Stimulated activated naive CD4-positive, alpha-beta T cell treated with Interleukin-2 at 50 U/mL for 16 hours (primary cell): Measurements from ENCODE around the gene RPAP2.
"Not testable (repeated sequence)": the region's sequence is repeated elsewhere in the genome, so short reads cannot be mapped to it uniquely, and the experiment has no call there.

Experiments used
- DNase-seq: peaks from one replicate; lab custom pipeline; 2025; lab: John Stamatoyannopoulos, UW

RPAP2 gene

GRCh38 chr1:92323473-92324453, 24.9 kb downstream of the RPAP2 start:
- DNase-seq = no peak

GRCh38 chr1:92324784-92325183, 25.9 kb downstream of the RPAP2 start:
- DNase-seq = no peak

DNA sequence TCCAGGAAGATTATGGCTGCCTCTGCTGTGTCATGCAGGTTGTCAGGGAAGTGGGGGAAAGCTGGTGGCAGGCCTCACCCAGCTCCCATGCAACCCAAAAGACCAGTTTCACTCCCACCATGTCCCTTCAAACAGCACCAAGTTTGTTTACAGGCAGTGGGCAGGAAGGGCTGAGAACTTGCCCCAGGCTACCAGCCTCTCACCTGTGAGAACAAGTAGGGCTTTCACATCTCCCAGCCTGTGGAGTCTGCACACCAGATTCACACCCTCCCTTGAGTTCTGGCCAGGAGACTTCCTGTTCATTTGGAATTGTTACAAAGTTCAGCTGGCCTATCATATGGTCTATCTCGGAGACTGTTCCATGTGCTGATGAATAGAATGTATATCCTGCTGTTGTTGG, 27.8 kb downstream of the RPAP2 start:
- DNase-seq = no peak

- no peak for DNase-seq
These were observed 28.9 kb downstream of the RPAP2 start for GRCh38 chr1:92327794-92328193.

DNA sequence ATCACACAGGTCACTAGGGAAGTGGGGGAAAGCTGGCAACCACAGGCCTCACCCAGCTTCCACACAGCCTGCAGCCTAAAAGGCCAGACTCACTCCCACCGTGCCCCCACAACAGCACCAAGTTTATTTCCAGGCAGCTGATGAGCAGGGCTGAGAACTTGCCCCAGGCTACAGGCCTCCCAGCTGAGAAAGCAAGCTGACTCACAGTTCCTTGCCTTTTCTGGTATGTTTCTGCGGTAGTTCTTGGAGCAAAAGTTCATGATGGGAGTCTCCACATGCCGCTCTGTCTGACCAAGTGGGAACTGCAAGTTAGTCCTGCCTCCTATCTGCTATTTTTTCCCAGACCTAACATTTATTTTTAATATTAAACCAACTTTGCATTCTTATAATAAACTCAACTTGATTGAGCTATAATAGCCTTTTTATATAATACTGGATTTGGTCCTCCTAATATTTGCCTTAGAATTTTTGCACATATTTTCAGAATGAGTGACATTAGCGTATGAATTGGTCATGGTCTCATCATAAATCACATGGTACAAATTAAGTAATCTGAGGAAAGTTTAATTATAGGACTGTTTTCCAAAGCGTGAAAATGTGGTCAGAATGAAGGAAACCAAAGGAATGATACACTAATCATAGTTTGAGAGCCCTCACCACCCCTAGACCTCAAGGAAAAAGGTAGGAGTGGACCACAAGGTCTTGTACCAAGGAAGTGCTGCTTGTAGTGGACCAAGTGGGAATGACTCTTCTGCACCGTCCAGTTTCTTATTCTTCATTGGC, 30.7 kb downstream of the RPAP2 start:
- no peak for DNase-seq

DNA sequence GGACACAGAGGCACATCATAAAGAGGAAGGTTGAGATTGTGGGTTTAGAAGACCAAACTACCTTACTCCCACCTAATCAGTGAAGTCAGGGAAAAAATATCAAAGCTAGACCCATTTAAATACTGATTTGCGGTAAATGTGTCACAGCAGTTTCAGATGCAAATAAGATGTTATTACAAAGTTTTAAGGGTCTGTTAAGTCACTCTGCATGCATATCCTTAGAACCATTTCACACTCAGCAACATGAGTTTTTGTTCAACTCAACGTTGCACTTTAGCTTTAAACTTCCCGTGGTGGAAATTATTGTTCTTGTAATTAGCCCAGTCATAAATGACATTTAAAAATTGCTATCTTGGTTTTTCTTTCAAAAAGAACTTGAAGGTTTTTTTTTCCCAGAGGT, 34.8 kb downstream of the RPAP2 start:
- DNase-seq = no peak

DNA sequence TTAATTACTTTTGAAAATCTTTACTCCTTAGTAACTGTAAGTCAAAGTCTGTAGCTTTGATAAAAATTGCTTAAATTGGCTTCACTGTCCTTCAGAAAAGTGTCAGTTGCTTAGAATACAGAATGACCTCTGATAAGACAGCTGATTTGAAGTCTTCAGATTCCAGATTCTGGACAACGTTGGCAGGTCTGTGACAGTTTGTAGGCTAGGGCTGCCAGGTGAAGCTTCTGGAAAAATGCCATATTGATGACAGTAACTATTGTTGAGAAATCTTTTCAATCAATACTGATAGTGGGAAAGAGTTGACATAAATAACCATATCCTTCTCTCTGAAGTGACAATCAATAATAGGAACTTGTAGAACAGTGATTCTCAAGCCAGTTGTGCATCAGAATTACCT, 41.3 kb downstream of the RPAP2 start:
- no peak for DNase-seq

- DNase-seq = no peak
These were observed 43.5 kb downstream of the RPAP2 start for GRCh38 chr1:92342401-92342800.

- DNase-seq = no peak
These were observed 44.2 kb downstream of the RPAP2 start for GRCh38 chr1:92343061-92343460.

- no peak for DNase-seq
These were observed 48.2 kb downstream of the RPAP2 start for GRCh38 chr1:92346866-92347640.

GRCh38 chr1:92352856-92353255, 54.0 kb downstream of the RPAP2 start:
- no peak for DNase-seq

- DNase-seq = no peak
These were observed 55.4 kb downstream of the RPAP2 start for GRCh38 chr1:92354259-92354658.

- DNase-seq = no peak
These were observed 58.1 kb downstream of the RPAP2 start for GRCh38 chr1:92356956-92357355.

DNA sequence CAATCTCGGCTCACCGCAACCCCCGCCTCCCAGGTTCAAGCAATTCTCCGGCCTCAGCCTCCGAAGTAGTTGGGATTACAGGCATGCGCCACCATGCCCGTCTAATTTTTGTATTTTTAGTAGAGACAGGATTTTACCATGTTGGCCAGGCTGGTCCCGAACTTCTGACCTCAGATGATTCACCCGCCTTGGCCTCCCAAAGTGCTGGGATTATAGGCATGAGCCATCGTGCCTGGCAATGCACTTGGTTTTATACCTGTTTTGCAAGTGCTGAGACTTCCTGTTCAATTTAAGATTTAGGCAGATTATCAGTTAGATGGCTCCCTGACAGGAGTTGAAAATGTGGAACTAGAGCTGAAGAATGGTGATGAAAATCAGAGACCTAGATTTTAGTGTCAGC, 60.5 kb downstream of the RPAP2 start:
- DNase-seq = not testable (repeated sequence)

DNA sequence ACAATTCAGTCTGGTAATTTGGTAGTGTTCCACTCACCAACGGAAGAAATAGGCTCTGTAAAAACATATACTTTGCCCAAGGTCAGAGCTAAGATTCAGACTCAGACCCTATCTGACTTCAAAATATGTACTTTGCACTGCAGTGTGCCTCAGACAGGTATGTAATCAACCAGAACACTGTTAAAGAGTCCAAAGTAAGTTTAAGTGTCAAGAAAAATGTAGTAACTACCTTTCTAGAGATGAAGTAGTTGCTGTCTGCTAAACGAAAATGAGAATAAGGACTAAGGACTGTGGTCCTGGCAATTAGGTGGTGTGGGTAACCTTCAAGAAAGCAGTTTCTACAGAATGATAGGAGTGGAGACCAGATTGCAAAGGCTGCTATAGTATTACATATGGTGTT, 61.1 kb downstream of the RPAP2 start:
- DNase-seq = no peak

GRCh38 chr1:92362970-92363369, 64.1 kb downstream of the RPAP2 start:
- DNase-seq = no peak

DNA sequence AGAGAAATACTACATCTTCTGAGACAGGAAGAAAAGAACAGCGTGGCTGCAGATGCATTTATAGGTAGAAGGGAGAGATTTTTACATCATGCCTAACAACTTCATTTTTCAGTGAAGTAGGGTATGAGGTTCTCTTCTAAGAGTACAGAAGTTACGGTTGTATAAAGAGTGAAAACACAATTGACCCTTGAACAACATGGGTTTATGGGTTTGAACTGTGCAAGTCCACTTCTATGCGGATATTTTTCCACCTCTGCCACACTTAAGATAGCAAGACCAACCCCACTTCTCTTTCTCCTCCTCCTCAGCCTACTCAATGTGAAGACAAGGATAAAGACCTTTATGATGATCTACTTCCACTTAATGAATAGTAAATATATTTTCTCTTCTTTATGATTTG, 64.5 kb downstream of the RPAP2 start:
- no peak for DNase-seq

GRCh38 chr1:92365378-92366039, 66.7 kb downstream of the RPAP2 start:
- DNase-seq = no peak

- no peak for DNase-seq
These were observed 67.2 kb downstream of the RPAP2 start for GRCh38 chr1:92366040-92366395.

- DNase-seq = no peak
These were observed 68.6 kb downstream of the RPAP2 start for GRCh38 chr1:92367496-92367895.

GRCh38 chr1:92372164-92372563, 73.3 kb downstream of the RPAP2 start:
- no peak for DNase-seq

- no peak for DNase-seq
These were observed 75.4 kb downstream of the RPAP2 start for GRCh38 chr1:92374223-92374622.
